Panc1 (cell line): ENCODE data around the gene ATXN1.

ENCODE experiments used
- CTCF ChIP-seq: fragments of 450-650 bp; IDR thresholded peaks from 2 replicates; pipeline ENCODE4 v1.5.1; 2017; ENCODE audit warnings: mild to moderate bottlenecking
- POLR2AphosphoS5 ChIP-seq: IDR thresholded peaks from 2 replicates; pipeline ENCODE4 v1.6.1; 2012; ENCODE audit warnings: mild to moderate bottlenecking, low read depth, low read length, moderate library complexity
- TCF7L2 ChIP-seq: IDR thresholded peaks from 2 replicates; pipeline ENCODE4 v1.6.1; 2011; ENCODE audit warnings: mild to moderate bottlenecking, low read depth, low read length, inconsistent platforms

GRCh38 chr6:16470502-16471221, 290.6 kb downstream of the ATXN1 start:
- TF ChIP-seq POLR2AphosphoS5 (no peak), CTCF (no peak), TCF7L2 (no peak)
